HG03457 (cell line): ENCODE results near the gene CHST8.

Experiments
- ATAC-seq: cut with Tn5 transposase; IDR thresholded peaks from one replicate; pipeline ENCODE4 v1.9.1; 2021; ENCODE audit warnings: moderate number of reproducible peaks; ENCODE audit not compliant: unreplicated experiment

CHST8 gene

GRCh38 chr19:33730858-33731607 lies 109.3 kb downstream of the CHST8 start:
- ATAC-seq: no peak

DNA sequence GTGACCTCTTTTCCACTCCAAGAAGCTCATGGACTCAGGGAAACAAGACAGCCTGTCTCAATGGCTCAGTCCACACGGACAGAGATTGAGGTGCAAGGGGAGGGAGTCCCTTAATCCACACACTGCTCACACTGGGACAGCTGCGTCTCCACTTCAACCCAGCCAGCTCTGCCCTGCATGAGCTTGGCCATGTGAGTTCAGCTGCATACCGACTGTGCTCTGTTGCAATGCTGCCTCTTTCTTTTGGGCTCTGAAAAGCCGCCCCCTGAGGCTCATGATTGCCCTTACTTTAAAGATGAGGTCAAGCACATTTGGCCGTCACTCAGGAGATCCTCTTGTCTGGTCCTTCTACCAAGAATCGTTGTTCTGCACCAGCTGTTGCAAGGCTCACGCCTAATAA lies 110.1 kb downstream of the CHST8 start:
- ATAC-seq: no peak

DNA sequence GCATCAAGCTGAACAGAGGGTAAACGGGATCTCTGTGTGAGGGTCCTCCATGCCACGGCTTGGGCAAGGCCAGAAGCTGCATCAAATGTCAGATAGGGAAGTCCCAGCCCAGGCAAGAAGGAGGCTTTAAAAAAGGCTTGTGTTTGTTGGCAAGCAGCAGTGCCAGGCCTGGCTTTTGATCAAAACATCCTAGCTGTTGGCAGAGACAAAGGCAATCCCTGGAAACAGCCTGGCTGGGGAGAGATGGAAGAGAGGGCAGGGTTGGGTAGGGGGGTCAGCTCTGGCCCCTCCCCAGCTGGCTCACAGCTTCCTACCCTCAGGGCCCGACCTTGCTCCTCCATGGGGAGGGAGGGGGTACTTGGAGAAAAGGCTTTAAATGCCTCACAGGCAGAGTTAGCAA lies 113.2 kb downstream of the CHST8 start:
- ATAC-seq: no peak

DNA sequence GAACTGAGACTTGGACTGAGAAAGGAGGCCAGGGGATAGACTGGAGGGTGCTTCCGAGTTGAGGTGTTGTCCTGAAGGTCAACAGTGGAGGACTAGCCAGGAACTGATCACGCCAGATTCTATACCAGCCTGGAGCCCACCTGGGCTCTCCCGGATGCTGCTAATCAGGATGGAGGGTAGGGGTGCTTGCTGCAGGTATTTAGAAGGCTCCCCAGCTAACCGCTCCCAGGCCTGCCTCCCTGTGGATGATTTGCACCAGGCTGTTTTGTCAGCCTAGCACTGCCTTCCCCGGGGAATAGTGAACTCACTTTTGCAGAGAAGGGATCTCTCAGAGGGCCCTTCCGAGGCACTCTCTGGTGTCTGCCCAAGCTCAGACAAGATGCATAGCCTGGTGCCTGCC lies 114.4 kb downstream of the CHST8 start:
- ATAC-seq: no peak

GRCh38 chr19:33736787-33737186 lies 115.0 kb downstream of the CHST8 start:
- no peak for ATAC-seq

GRCh38 chr19:33737681-33738371 lies 116.1 kb downstream of the CHST8 start:
- ATAC-seq: no peak

GRCh38 chr19:33740811-33741396 lies 119.2 kb downstream of the CHST8 start:
- no peak for ATAC-seq

DNA sequence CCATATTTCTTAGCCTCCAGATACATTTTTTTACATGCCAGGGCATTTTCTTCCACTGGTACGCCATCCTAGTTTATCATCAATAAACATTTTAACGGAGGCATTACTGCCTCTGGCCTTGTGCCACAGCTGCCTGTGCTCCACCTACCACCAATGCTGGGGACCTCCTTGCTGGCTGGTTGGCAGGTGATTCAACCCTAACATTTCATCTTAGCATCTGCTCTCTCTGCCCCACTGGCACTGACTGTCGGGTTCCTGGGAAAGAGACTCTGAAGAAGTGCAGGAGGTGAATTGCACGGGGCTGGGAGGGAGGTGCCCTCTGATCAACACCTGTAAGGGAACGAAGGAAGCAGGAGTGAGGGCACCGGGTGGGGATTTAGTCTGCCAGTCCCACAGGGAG lies 123.5 kb downstream of the CHST8 start:
- no peak for ATAC-seq

- ATAC-seq: no peak
Observed at GRCh38 chr19:33746159-33746558, 124.4 kb downstream of the CHST8 start.

- no peak for ATAC-seq
Observed at GRCh38 chr19:33747273-33747672, 125.5 kb downstream of the CHST8 start.

DNA sequence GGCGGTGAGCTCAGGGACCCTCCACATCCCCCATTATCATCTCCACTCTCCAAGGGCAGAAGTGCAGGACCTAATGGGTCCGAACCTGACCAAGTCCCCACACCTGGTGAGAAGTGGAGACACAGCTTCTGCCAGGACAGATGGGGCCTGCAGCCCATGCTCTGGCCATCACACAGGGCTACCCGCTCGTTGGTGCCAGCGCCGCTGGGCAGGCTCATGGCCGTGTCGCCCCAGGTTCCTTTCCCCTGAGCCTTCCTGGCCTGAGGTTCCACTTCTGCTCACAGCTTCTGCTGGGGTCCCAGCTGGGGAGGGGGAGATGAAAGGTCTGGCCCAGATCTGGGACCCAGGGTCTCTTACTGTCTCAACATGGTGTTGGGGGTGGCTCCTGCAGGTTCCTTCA lies 126.5 kb downstream of the CHST8 start:
- ATAC-seq: no peak

- no peak for ATAC-seq
Observed at GRCh38 chr19:33749016-33749415, 127.3 kb downstream of the CHST8 start.

DNA sequence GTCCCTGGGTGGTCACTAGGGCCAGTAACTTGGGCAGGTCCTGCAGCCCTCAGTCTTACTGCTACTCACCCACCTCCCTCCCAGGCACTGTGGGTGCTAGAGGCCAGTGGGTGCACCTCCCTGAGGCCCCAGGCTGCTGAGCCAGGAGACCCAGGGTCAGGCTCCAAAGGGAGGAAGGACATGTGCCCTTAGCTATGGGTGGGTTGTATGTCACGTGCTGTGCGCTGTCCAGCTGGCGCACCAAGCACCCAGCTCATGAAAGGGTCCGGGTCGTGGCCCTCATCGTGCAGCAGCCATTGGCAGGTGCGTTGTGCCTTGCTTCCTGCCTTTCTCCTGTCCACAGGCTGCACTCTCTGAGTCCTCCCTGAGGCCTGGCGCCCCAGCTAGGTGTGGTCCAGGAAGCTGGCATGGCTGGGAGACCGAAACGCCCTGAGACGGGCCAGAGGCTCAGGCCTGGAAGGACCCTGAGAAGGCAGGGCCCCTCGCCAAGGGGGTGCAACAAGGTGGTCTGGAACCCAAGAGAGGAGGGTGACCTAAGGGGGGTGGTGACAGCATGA lies 127.9 kb downstream of the CHST8 start:
- ATAC-seq: no peak

DNA sequence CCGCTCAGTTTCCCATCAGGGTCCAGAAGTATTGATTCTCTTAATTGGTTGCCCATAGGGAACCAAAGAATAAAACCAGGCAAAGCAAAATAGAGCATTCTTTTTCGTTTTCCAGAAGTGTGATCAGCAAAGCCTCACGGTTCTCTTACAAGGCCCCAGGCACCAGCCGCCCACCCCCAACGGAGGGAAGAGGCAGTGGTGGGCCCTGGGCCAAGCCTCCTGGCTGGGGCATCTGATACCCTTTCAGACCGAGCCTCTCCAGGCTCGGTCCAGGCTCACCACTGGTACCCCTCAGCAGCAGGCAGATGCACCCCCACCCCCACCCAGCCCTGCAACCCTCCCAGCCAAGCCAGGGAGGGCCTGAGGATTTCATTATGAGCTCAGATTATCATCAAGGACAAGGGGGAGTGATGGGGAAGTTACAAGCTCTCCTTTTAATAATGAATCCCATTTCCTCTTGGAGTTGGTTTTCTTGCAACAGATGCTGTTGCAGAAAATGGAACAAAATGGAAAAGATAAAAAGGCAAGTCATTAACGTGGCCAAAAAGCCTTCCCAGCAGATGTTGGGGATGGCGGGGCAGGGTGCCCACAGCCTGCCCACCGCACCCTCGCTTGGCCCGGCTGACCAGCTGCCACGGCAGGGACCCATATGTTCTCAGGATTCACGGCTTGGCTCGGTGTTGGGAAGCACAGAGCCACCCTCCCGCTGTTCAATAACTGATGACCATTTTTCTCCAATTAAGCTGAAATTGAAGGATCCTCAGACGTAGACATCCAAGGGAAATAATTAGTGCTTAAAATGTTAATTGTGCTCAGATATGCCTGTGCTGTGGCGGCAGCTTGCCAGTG lies 129.1 kb downstream of the CHST8 start:
- ATAC-seq: no peak

- ATAC-seq: no peak
Observed at GRCh38 chr19:33751436-33751770, 129.7 kb downstream of the CHST8 start.

GRCh38 chr19:33752018-33752800 lies 130.5 kb downstream of the CHST8 start:
- ATAC-seq: no peak

DNA sequence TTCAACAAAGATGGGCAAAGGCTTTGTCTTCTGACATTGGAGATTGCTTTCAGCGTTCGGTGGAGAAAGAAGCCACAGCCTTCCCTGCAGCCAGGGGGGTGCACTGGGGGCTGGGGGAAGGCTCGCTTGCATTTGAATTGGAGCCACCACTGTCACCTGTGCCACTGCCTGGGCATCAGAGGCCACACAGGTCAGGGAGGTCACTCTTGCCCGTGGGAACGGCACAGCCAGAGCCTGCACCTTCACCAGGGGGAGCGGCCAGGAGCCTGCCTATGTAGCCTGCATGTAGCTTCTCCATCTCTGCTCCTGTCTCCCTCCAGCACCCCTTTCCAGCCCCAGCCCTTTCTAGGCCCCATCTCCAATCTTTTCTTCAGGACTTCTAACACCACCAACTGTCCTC lies 131.2 kb downstream of the CHST8 start:
- ATAC-seq: no peak

- ATAC-seq: no peak
Observed at GRCh38 chr19:33754361-33754760, 132.6 kb downstream of the CHST8 start.

DNA sequence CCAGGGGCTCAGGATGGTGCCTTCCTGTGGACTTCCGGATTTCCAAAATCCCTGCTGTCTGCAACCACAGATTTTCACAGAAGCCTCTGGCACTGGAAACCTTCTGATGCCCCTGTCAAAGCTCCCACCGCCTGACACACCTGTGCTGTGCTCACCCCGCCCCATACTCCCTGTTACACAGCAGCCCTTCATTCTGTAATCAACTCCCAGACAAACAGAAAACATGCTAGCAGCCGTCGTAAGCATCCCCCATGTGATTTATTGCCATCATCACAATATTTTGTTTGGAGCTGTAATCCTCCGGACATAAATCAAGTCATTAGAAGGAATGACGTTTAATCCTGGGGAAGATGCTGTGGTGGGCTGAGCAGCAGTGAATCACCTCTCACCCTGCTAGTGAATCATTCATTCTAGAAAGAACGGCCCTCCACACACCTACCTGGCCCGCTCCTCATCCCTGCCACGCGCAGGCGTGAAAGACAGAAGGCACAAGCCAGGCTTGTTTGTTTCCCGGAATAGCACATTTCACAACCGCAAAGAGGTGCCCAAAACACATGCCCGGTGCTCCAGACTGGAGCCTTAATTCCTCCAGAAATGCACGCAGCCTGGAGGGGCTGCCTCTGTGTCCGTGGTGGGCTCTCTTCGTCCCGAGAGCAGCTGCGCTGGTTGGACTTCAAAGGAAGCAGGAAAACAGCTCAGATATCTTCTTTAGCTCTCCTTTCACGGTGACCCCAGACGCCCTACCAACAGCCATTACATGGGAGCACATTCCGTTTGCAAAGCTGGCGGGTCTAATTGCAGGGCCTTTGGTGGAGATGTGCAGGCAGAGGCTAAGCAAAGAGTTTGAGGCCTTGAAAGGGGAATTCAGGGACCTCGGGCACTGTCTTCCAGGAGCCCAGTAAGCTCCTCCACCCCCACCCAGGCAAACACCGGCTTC lies 133.6 kb downstream of the CHST8 start:
- ATAC-seq: no peak
